SH-SY5Y (cell line): ENCODE data around the gene EVI5L.

Source experiments
- GATA2 ChIP-seq: IDR thresholded peaks from 2 replicates; pipeline ENCODE4 v1.6.1; 2011; ENCODE audit warnings: mild to moderate bottlenecking, low read depth, low read length
- GATA3 ChIP-seq: IDR thresholded peaks from 2 replicates; pipeline ENCODE4 v1.6.1; 2011; ENCODE audit warnings: low read depth, mild to moderate bottlenecking, low read length, moderate library complexity

DNA sequence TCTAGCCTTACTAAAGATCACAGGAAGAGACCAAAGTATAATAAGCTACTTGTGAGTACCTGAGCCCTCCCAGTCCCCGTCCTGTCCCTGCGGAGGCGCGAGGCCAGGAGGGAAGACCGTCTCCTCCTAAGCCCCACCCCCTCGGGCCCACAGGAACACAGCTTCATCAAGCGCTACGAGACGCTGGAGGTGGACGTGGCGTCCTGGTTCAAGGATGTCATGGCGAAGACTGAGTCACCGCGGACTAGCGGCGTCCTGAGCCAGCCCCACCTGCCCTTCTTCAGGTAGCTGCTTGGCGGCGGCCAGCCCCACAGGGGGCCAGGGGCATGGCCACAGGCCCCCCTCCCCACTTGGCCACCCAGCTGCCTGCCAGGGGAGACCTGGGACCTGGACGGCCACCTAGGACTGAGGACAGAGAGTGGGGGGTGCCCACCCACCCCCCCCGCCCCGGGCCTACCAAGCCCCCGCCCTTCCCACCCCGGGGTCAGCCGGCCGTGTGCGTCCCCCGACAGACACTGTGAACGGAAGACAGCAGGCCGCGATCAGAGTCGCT lies 82.2 kb downstream of the EVI5L start:
- no peak for TF ChIP-seq GATA2
- no peak for TF ChIP-seq GATA3
